Left lung (tissue), 10 donors: ENCODE data around the gene TLCD4. TPM values are rescaled to one million over a fixed set of nuclear protein-coding genes. Genes with fewer than 3 reads are reported as not detected.

ENCODE experiments used
- ATAC-seq: fragments of 200-7000 bp; cut with Tn5 transposase; one replicate; pipeline ENCODE4 v1.9.1; 2020; ENCODE audit warnings: moderate library complexity
- DNase-seq, 4 donors: peaks; one replicate each; pipeline ENCODE4 v3.0.0-alpha.2; 2013 to 2020
- H3K27ac ChIP-seq, 2 donors: fragments of 200-600 bp; sonication (generic) in 1 of 2; one replicate each; pipeline versions ENCODE4 v1.5.0 to v1.8.0; 2020 to 2021
- H3K27me3 ChIP-seq, 2 donors: fragments of 200-600 bp; sonication (generic) in 1 of 2; one replicate each; pipeline versions ENCODE4 v1.5.0 to v1.8.0; 2020 to 2021
- H3K36me3 ChIP-seq, 2 donors: fragments of 200-600 bp; sonication (generic) in 1 of 2; one replicate each; pipeline versions ENCODE4 v1.5.0 to v1.8.0; 2020 to 2021
- H3K4me1 ChIP-seq, 2 donors: fragments of 200-600 bp; one replicate each; pipeline ENCODE4 v1.8.0; 2021
- H3K4me3 ChIP-seq, 2 donors: fragments of 200-600 bp; sonication (generic) in 1 of 2; one replicate each; pipeline versions ENCODE4 v1.5.0 to v1.8.0; 2020 to 2021; ENCODE audit warnings: mild to moderate bottlenecking in 1 of 2
- H3K9me3 ChIP-seq, 2 donors: fragments of 200-600 bp; sonication (generic) in 1 of 2; one replicate each; pipeline versions ENCODE4 v1.5.0 to v1.8.0; 2020 to 2021
- CTCF ChIP-seq, 2 donors: fragments of 200-600 bp; sonication (generic) in 1 of 2; IDR thresholded peaks; one replicate each; pipeline versions ENCODE4 v1.5.0 to v1.8.0; 2021; ENCODE audit warnings: antibody characterized with exemption in 2 of 2
- intact Hi-C, 2 donors: fragments of 100-400 bp; cut with DNase I; formaldehyde crosslinking; loops; one replicate each; pipeline versions ENCODE4 v1.11.2 to v1.14.2; 2022
- polyA plus RNA-seq, 6 donors: library from polyadenylated mRNA; unstranded; fragments of 120-200 nt; gene quantifications; one replicate each; pipeline ENCODE4 v1.2.1, GENCODE V29; 2013; ENCODE audit not compliant: insufficient read length in 6 of 6
- total RNA-seq, 2 donors: library from RNA; stranded (reverse); fragmentation: NEBNext Ultra II Directional; extraction: Animal tissue kit (Norgen Biotek cat#: 25700); gene quantifications; one replicate each; pipeline ENCODE4 v1.2.1, GENCODE V29; 2021
- donor health status: DM: no; HTN: yes; CAD: no.
- donor health status: DM: no; HTN: no; CAD: no.

The TLCD4 gene
- total and polyA plus RNA-seq, 8 donors: 9.5 to 21.3 (median 12.2) TPM

DNA sequence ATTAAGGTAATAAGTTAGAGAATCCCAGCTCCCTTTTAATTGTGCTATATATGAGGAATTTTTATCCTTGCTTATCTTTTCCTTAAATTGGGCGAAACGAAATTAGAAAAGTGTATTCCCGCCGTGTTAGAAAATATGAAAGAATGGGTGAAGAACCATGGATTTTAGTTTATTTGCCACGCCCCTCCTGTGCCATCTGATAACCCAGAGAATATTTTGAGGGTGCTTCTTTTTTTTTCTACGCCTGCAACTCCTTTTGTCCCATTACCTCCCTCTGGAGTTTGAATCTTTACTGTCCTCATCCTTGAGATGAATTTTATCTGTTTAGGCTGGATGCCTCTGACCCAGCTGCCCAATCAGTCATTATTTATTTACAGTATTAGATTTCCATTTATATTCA is 1.6 kb downstream of the TLCD4 start:
- no peak for TF ChIP-seq CTCF (IDR thresholded peaks at IDR 0.05)
- intact Hi-C loops: no loop called here
- peak overlapping the region in 1 of 2 donors; percentile 60 for H3K4me3 ChIP-seq

GRCh38 chr1:95119273-95119672 is 2.1 kb downstream of the TLCD4 start:
- Histone ChIP-seq H3K27ac (no peak overlapping the region), H3K9me3 (no peaks in the 10 kb centered on the region), H3K36me3 (no peaks in the 10 kb centered on the region), H3K4me1 (peaks cover 0 to 16% of the 10 kb centered on the region in 2 donors), H3K4me3 (no peak overlapping the region), H3K27me3 (peaks cover 0 to 67% of the 10 kb centered on the region in 2 donors)
- TF ChIP-seq CTCF (IDR thresholded peaks at IDR 0.05): no peak
- intact Hi-C loops: no loop called here
- no peak for ATAC-seq
- DNase-seq: no peak

More for the DNA sequence above, 1.6 kb downstream of the TLCD4 start:
- ATAC-seq (no peak), DNase-seq (no peak)
- H3K27me3 ChIP-seq: peaks cover 0 to 67% of the 10 kb centered on the region in 2 donors
- peaks cover 0 to 16% of the 10 kb centered on the region in 2 donors for H3K4me1 ChIP-seq
- no peaks in the 10 kb centered on the region for H3K9me3 ChIP-seq
- H3K27ac ChIP-seq: no peak overlapping the region
- H3K36me3 ChIP-seq: no peaks in the 10 kb centered on the region

DNA sequence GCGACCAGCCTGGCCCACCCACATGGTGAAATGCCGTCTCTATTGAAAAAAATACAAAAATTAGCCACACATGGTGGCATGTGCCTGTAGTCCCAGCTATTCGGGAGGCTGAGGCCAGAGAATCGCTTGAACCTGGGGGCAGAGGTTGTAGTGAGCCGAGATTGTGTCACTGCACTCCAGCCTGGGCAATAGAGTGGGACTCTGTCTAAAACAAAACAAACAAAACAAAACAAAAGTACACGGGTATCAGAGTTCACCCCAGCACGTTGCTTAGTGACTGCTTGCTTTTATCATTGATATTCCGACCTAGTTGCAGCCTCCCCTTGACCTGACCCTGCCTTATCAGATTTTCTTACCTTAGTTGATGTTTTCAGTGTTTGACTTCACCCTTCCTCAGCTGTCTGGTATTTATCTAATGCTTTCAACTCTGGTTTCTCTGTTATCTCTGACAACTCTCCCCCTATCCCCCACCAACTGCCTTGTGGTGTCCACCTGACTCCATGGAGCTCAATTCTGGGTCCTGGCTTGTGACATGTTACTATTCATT is 5.1 kb downstream of the TLCD4 start:
- no peak for ATAC-seq
- TF ChIP-seq CTCF (IDR thresholded peaks at IDR 0.05): no peak
- no peaks in the 10 kb centered on the region for H3K9me3 ChIP-seq
- peaks cover 0 to 6% of the 10 kb centered on the region in 2 donors for H3K4me1 ChIP-seq
- no peaks in the 10 kb centered on the region for H3K36me3 ChIP-seq
- intact Hi-C loops: no loop called here
- no peak overlapping the region for H3K27ac ChIP-seq
- peaks cover 0 to 49% of the 10 kb centered on the region in 2 donors for H3K27me3 ChIP-seq
- DNase-seq: no peak
- H3K4me3 ChIP-seq: no peak overlapping the region

- no peak for TF ChIP-seq CTCF (IDR thresholded peaks at IDR 0.05)
- intact Hi-C loops: no loop called here
- Histone ChIP-seq H3K36me3 (no peaks in the 10 kb centered on the region), H3K27ac (no peak overlapping the region), H3K27me3 (peaks cover 0 to 28% of the 10 kb centered on the region in 2 donors), H3K4me1 (no peaks in the 10 kb centered on the region), H3K4me3 (no peak overlapping the region), H3K9me3 (no peaks in the 10 kb centered on the region)
- ATAC-seq: no peak
- no peak for DNase-seq
Observed at GRCh38 chr1:95124342-95124741, 7.2 kb downstream of the TLCD4 start.

- no peak for TF ChIP-seq CTCF (IDR thresholded peaks at IDR 0.05)
- no peaks in the 10 kb centered on the region for H3K36me3 ChIP-seq
- H3K27ac ChIP-seq: no peak overlapping the region
- DNase-seq (no peak), ATAC-seq (no peak)
- intact Hi-C loops: no loop called here
- no peak overlapping the region for H3K4me3 ChIP-seq
- H3K4me1 ChIP-seq: no peaks in the 10 kb centered on the region
- H3K9me3 ChIP-seq: no peaks in the 10 kb centered on the region
- peaks cover 0 to 8% of the 10 kb centered on the region in 2 donors for H3K27me3 ChIP-seq
Observed at GRCh38 chr1:95126366-95126765, 9.2 kb downstream of the TLCD4 start.
